ENCODE measurements around the gene ELP5. TPM values are rescaled to one million over a fixed set of nuclear protein-coding genes. Genes with fewer than 3 reads are reported as not detected.

ELP5 gene
- total and polyA plus RNA-seq, 2 experiments from 2014 or later: 30.6 to 49.6 TPM

DNA sequence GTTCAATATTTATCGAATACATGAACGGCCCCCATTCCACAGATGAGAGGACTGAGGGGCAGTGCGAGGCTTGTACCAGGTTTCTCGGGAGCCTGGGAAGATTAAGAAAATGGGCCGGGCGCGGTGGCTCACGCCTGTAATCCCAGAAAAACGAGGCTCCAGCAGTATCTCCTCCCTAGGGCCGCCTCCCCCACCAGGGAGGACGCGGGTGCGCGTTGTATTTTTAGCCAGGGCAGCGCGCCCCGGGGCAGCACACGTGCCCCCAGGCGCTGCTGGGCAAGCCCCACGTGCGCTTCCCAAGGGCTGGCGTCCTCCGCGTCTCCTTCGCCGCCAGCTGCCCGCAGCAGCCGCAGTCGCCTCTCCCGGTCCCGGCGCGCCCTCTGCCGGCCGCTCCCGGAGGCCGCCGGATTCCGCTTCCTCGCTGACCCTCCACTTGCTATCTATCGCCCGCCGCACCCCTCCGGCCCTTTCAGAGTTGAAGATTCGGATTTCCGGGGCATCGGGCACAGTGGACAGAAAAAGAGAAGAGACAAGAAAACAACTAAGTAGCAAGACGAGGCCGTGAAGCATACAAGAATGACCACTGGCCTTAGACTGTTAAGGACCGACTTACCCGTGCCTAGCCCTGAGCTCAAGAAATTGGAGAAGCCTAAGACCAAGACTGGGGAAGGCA is 44.3 kb downstream of the ELP5 start:
- TF ChIP-seq, protein P1, sequence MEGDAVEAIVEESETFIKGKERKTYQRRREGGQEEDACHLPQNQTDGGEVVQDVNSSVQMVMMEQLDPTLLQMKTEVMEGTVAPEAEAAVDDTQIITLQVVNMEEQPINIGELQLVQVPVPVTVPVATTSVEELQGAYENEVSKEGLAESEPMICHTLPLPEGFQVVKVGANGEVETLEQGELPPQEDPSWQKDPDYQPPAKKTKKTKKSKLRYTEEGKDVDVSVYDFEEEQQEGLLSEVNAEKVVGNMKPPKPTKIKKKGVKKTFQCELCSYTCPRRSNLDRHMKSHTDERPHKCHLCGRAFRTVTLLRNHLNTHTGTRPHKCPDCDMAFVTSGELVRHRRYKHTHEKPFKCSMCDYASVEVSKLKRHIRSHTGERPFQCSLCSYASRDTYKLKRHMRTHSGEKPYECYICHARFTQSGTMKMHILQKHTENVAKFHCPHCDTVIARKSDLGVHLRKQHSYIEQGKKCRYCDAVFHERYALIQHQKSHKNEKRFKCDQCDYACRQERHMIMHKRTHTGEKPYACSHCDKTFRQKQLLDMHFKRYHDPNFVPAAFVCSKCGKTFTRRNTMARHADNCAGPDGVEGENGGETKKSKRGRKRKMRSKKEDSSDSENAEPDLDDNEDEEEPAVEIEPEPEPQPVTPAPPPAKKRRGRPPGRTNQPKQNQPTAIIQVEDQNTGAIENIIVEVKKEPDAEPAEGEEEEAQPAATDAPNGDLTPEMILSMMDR (IDR thresholded peaks at IDR 0.05; ENCODE audit: poor library complexity): peak; percentile 90
- TF ChIP-seq EZH2phosphoT487 (IDR thresholded peaks at IDR 0.05; ENCODE audit: low read depth, severe bottlenecking, unreplicated experiment): no peak
- no peak for TF ChIP-seq EZH2 (IDR thresholded peaks at IDR 0.05; ENCODE audit: borderline replicate concordance)
- no peak overlapping the region for H3K4me3 ChIP-seq
- peak overlapping the region; percentile 76 for H3K4me2 ChIP-seq
- H3K9me2 ChIP-seq (replicated peaks; ENCODE audit: insufficient read depth): no peaks in the 10 kb centered on the region
- no peaks in the 10 kb centered on the region for H4K20me1 ChIP-seq (ENCODE audit: insufficient read depth, poor library complexity, severe bottlenecking)
- peak overlapping the region; percentile 16 for H2AFZ ChIP-seq
- no peaks in the 10 kb centered on the region for H3K36me3 ChIP-seq (replicated peaks; ENCODE audit: insufficient read depth, low read depth)
- no peak overlapping the region for H3K27ac ChIP-seq
- peaks cover 28% of the 10 kb centered on the region for H3K4me1 ChIP-seq (ENCODE audit: insufficient read depth)
- no peaks in the 10 kb centered on the region for H3K79me2 ChIP-seq
- H3K9me3 ChIP-seq (ENCODE audit: low read depth): no peaks in the 10 kb centered on the region
- peak; percentile 93 for DNase-seq (ENCODE audit: low spot score)
- whole genome bisulfite sequencing (ENCODE audit: low lambda C conversion rate, missing lambda C conversion rate): 9% methylated on average over 50 of the region's 51 CpGs
- H3K27me3 ChIP-seq: no peaks in the 10 kb centered on the region

DNA sequence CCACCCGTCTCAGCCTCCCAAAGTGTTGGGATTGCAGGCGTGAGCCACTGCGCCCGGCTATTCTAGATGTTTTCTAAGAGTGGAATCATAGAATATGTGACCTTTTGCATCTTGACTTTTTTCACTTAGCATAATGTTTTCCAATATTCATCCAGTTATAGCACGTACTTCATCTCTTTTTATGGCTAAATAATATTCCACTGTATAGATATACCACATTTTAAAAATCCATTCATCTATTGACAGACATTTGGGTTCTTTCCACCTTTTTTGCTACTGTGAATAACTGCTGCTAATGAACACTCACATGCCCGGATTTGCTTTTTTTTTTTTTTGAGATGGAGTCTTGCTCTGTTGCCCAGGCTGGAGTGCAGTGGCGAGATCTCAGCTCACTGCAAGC is 52.2 kb downstream of the ELP5 start:
- H3K36me3 ChIP-seq (replicated peaks; ENCODE audit: insufficient read depth, low read depth): no peaks in the 10 kb centered on the region
- no peak for DNase-seq (ENCODE audit: low spot score)
- TF ChIP-seq, protein P1 (IDR thresholded peaks at IDR 0.05; ENCODE audit: poor library complexity): no peak
- no peak for TF ChIP-seq EZH2phosphoT487 (IDR thresholded peaks at IDR 0.05; ENCODE audit: low read depth, severe bottlenecking, unreplicated experiment)
- no peak for TF ChIP-seq EZH2 (IDR thresholded peaks at IDR 0.05; ENCODE audit: borderline replicate concordance)
- peaks cover 13% of the 10 kb centered on the region for H3K79me2 ChIP-seq
- peaks cover 10% of the 10 kb centered on the region for H4K20me1 ChIP-seq (ENCODE audit: insufficient read depth, poor library complexity, severe bottlenecking)
- no peaks in the 10 kb centered on the region for H3K9me2 ChIP-seq (replicated peaks; ENCODE audit: insufficient read depth)
- no peak overlapping the region for H3K4me3 ChIP-seq
- H3K9me3 ChIP-seq (ENCODE audit: low read depth): no peaks in the 10 kb centered on the region
- no peak overlapping the region for H3K27ac ChIP-seq
- peaks cover 5% of the 10 kb centered on the region for H3K4me1 ChIP-seq (ENCODE audit: insufficient read depth)
- no peaks in the 10 kb centered on the region for H3K27me3 ChIP-seq
- H2AFZ ChIP-seq: no peak overlapping the region
- WGBS (ENCODE audit: low lambda C conversion rate, missing lambda C conversion rate): 94% methylated on average over 7 of the region's 7 CpGs
- H3K4me2 ChIP-seq: no peak overlapping the region

DNA sequence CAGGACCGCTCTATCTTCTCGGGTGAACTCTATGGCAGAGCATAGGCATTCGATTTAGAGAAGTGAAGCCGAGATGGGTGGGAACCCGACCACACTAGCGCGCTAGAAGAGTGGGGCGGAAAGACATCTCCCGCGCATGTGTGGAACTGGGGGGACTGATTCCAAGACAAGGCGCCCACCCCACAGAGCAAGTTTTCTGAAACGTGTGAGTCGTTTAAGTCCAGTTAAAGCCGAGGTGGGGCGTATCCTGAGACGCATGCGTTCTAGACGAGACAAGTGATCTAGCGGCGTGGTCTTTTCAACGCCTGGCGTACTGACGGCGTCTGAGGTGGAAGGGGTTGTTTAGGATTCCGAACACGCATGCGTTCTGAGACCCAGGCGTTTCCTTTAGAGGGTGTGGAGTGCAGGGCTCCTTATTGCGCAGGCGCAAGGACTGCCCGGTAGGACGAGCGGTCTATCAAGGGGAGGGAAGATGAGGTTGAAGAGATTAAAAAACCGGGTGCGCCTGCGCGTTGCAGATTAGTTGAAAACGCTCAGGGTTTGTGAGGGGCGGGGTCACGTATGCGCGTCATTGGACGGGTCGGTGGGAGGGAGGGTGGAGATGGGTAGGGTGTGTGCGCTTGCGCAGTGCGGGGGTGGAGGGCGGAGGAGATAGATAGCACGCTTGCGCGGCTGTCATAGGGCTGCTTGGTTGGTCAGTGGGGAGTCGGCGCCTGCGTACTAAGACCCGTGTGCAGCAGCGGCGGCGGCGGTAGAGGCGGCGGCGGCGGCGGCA is 55.1 kb downstream of the ELP5 start, which contains the start of gene EIF5A:
Gene EIF5A, plus strand, starts transcription at position 718 of the 775 bp plus-strand sequence. CDS start 2,008 bp downstream, outside the sequence.
- TF ChIP-seq EZH2phosphoT487 (IDR thresholded peaks at IDR 0.05; ENCODE audit: low read depth, severe bottlenecking, unreplicated experiment): no peak
- TF ChIP-seq, protein P1 (IDR thresholded peaks at IDR 0.05; ENCODE audit: poor library complexity): no peak
- no peak for TF ChIP-seq EZH2 (IDR thresholded peaks at IDR 0.05; ENCODE audit: borderline replicate concordance)
- peak within 1 kb of the TSS; percentile 93 for H3K27ac ChIP-seq
- peaks cover 33% of the 10 kb centered on the region for H4K20me1 ChIP-seq (ENCODE audit: insufficient read depth, poor library complexity, severe bottlenecking)
- H3K4me3 ChIP-seq: peak within 1 kb of the TSS; percentile 24
- under 1% methylated on average over 42 of the region's 64 CpGs for WGBS (ENCODE audit: low lambda C conversion rate, missing lambda C conversion rate)
- H3K4me1 ChIP-seq (ENCODE audit: insufficient read depth): peaks cover 13% of the 10 kb centered on the region
- H3K4me2 ChIP-seq: peak within 1 kb of the TSS; percentile 98
- H3K9me2 ChIP-seq (replicated peaks; ENCODE audit: insufficient read depth): no peaks in the 10 kb centered on the region
- no peaks in the 10 kb centered on the region for H3K27me3 ChIP-seq
- H3K9me3 ChIP-seq (ENCODE audit: low read depth): no peaks in the 10 kb centered on the region
- peak; percentile 100 for DNase-seq (ENCODE audit: low spot score)
- peak within 1 kb of the TSS; percentile 45 for H2AFZ ChIP-seq
- peaks cover 8% of the 10 kb centered on the region for H3K36me3 ChIP-seq (replicated peaks; ENCODE audit: insufficient read depth, low read depth)
- peaks cover 40% of the 10 kb centered on the region for H3K79me2 ChIP-seq
